HG03025 (cell line): ENCODE measurements around the gene DOCK3.

Experiments
- ATAC-seq: cut with Tn5 transposase; IDR thresholded peaks from one replicate; pipeline ENCODE4 v1.9.1; 2021; ENCODE audit warnings: mild to moderate bottlenecking, moderate library complexity; ENCODE audit not compliant: unreplicated experiment, low FRiP score

Gene DOCK3

GRCh38 chr3:50674349-50675178, at the start of gene DOCK3:
DOCK3 (plus strand) TSS chr3:50674927; CDS start chr3:50675264, 337 bp downstream.
- ATAC-seq, result peak; percentile 49

- no peak for ATAC-seq
These were observed 49.2 kb upstream of the DOCK3 start for GRCh38 chr3:50625231-50626182.

GRCh38 chr3:50626401-50626800, 48.3 kb upstream of the DOCK3 start:
- ATAC-seq, result no peak

- ATAC-seq, result no peak
These were observed 47.2 kb upstream of the DOCK3 start for GRCh38 chr3:50627407-50628051.

- ATAC-seq, result no peak
These were observed 46.1 kb upstream of the DOCK3 start for GRCh38 chr3:50628601-50629000.

- ATAC-seq, result no peak
These were observed 44.3 kb upstream of the DOCK3 start for GRCh38 chr3:50630394-50630793.

- no peak for ATAC-seq
These were observed 43.9 kb upstream of the DOCK3 start for GRCh38 chr3:50630877-50631276.

GRCh38 chr3:50632450-50632849, 42.3 kb upstream of the DOCK3 start:
- ATAC-seq, result no peak

GRCh38 chr3:50633230-50633790, 41.4 kb upstream of the DOCK3 start:
- ATAC-seq, result no peak

- ATAC-seq, result no peak
These were observed 39.7 kb upstream of the DOCK3 start for GRCh38 chr3:50635066-50635465.

GRCh38 chr3:50637011-50637410, 37.7 kb upstream of the DOCK3 start:
- ATAC-seq, result no peak

GRCh38 chr3:50637945-50638344, 36.8 kb upstream of the DOCK3 start:
- ATAC-seq, result no peak

GRCh38 chr3:50639055-50639494, 35.7 kb upstream of the DOCK3 start:
- ATAC-seq, result no peak

GRCh38 chr3:50642382-50642781, 32.3 kb upstream of the DOCK3 start:
- no peak for ATAC-seq

GRCh38 chr3:50644561-50644960, 30.2 kb upstream of the DOCK3 start:
- ATAC-seq, result no peak

- no peak for ATAC-seq
These were observed 29.3 kb upstream of the DOCK3 start for GRCh38 chr3:50645378-50645777.

GRCh38 chr3:50648313-50648712, 26.4 kb upstream of the DOCK3 start:
- ATAC-seq, result no peak

GRCh38 chr3:50648944-50649343, 25.8 kb upstream of the DOCK3 start:
- ATAC-seq, result no peak

- ATAC-seq, result no peak
These were observed 25.2 kb upstream of the DOCK3 start for GRCh38 chr3:50649451-50649931.

- no peak for ATAC-seq
These were observed 24.7 kb upstream of the DOCK3 start for GRCh38 chr3:50650018-50650417.
